ENCODE data around the gene CRYBG2. TPM values are rescaled to one million over a fixed set of nuclear protein-coding genes. Genes with fewer than 3 reads are reported as not detected.

CRYBG2 gene
- total RNA-seq, 1 experiment from 2014 or later = not detected

Other genes starting within 250 kb of the CRYBG2 start
- 2.4 and 10.4 TPM in 2 replicates for gene PDIK1L, start 242.3 kb downstream of the CRYBG2 start, total RNA-seq (2014; rRNA removed; shearing (Covaris generic); ENCODE audit: low replicate concordance)
- gene FAM110D, start 195.1 kb downstream of the CRYBG2 start, total RNA-seq (2014; rRNA removed; shearing (Covaris generic); ENCODE audit: low replicate concordance) = 0.07 TPM in 1 of 2 replicates, not detected in the other
- not detected in 2 replicates for gene C1orf232, start 185.2 kb downstream of the CRYBG2 start, total RNA-seq (2014; rRNA removed; shearing (Covaris generic); ENCODE audit: low replicate concordance)
- gene ZNF593, start 184.2 kb downstream of the CRYBG2 start, total RNA-seq (2014; rRNA removed; shearing (Covaris generic); ENCODE audit: low replicate concordance) = 27.8 and 45.7 TPM in 2 replicates
- not detected in 2 replicates for gene ZNF593OS, start 182.3 kb downstream of the CRYBG2 start, total RNA-seq (2014; rRNA removed; shearing (Covaris generic); ENCODE audit: low replicate concordance)
- not detected in 2 replicates for gene CNKSR1, start 176.6 kb downstream of the CRYBG2 start, total RNA-seq (2014; rRNA removed; shearing (Covaris generic); ENCODE audit: low replicate concordance)
- not detected in 2 replicates for gene CATSPER4, start 163.5 kb downstream of the CRYBG2 start, total RNA-seq (2014; rRNA removed; shearing (Covaris generic); ENCODE audit: low replicate concordance)
- 13.3 and 13.9 TPM in 2 replicates for gene CEP85, start 119.9 kb downstream of the CRYBG2 start, total RNA-seq (2014; rRNA removed; shearing (Covaris generic); ENCODE audit: low replicate concordance)
- 20.2 and 22.3 TPM in 2 replicates for gene SH3BGRL3, start 74.0 kb downstream of the CRYBG2 start, total RNA-seq (2014; rRNA removed; shearing (Covaris generic); ENCODE audit: low replicate concordance)
- 3.9 and 6.1 TPM in 2 replicates for gene UBXN11, start 47.5 kb downstream of the CRYBG2 start, total RNA-seq (2014; rRNA removed; shearing (Covaris generic); ENCODE audit: low replicate concordance)
- not detected in 2 replicates for gene CD52, start 36.2 kb downstream of the CRYBG2 start, total RNA-seq (2014; rRNA removed; shearing (Covaris generic); ENCODE audit: low replicate concordance)
- gene ZNF683, start 18.6 kb upstream of the CRYBG2 start, total RNA-seq (2014; rRNA removed; shearing (Covaris generic); ENCODE audit: low replicate concordance) = not detected in 2 replicates
- not detected in 2 replicates for gene LIN28A, start 56.7 kb upstream of the CRYBG2 start, total RNA-seq (2014; rRNA removed; shearing (Covaris generic); ENCODE audit: low replicate concordance)
- gene DHDDS, start 78.2 kb upstream of the CRYBG2 start, total RNA-seq (2014; rRNA removed; shearing (Covaris generic); ENCODE audit: low replicate concordance) = 28.8 and 37.8 TPM in 2 replicates
- 568 and 802 TPM in 2 replicates for gene HMGN2, start 118.3 kb upstream of the CRYBG2 start, total RNA-seq (2014; rRNA removed; shearing (Covaris generic); ENCODE audit: low replicate concordance)
- gene RPS6KA1, start 175.6 kb upstream of the CRYBG2 start, total RNA-seq (2014; rRNA removed; shearing (Covaris generic); ENCODE audit: low replicate concordance) = 10.1 and 10.2 TPM in 2 replicates

Data from MG63 (cell line).